HG03442 (cell line): Measurements from ENCODE around the gene CD4.

Source experiments
- ATAC-seq: cut with Tn5 transposase; IDR thresholded peaks from one replicate; pipeline ENCODE4 v1.9.1; 2021; ENCODE audit warnings: mild to moderate bottlenecking, moderate library complexity; ENCODE audit not compliant: unreplicated experiment

The CD4 gene

DNA sequence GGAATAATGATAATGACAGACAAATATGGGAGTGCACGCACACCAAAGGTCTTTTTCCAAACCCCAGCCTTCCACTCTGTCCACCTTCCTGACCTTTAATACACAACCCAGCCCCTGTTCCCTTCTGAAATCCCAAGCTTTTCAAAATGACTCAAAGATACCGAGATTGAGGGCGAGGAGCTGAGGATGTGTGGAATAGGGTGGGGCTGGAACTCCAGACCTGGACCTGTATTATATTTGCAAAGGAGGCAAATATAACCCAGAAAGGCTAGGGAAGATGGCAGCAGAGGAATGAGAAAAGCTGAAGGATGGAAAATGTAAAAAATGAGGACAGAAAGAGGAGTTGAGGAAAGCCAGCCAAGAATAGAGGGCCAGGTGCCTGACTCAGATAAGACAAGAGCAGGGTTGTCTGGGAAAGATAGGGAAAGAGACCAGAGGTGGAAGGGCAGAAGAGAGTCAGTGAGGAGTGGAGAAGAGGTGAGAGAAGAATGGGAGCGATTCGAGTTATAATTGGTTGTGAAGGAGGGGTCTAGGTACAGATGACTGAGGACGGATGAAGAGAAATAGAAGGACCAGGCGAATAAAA, 24.2 kb upstream of the CD4 start:
- no peak for ATAC-seq

GRCh38 chr12:6765634-6766581, 23.4 kb upstream of the CD4 start, which contains the start of gene PTMS:
Gene PTMS, plus strand, starts transcription at chr12:6766363. Its CDS starts 343 bp downstream, at chr12:6766706.
- peak; percentile 8 for ATAC-seq

- peak; percentile 49 for ATAC-seq
These were observed 22.5 kb upstream of the CD4 start for GRCh38 chr12:6766651-6767349.

- ATAC-seq = no peak
These were observed 21.7 kb upstream of the CD4 start for GRCh38 chr12:6767353-6768319.

DNA sequence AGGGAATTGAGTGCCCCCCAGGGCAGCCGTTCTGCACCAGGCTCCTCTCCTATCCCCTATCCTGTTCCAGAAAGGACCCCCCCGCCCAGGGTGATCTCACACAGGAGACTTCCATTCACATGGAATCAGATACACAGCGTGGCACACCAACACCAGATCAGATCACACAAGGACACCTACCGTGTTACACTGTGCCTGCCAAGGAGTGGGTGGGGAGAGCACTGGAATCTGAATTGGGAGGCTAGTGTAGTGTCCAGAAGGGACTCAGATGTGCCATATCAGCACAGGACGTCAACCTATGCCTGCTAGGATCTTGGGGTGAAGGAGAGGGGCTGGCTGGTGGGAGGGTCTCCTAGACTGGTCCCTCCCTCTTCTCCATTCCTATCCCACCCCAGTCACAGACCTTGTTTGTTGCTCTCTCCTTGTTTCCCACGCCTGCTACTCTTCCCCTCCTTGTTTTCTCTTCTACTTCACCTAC, 20.9 kb upstream of the CD4 start:
- no peak for ATAC-seq

DNA sequence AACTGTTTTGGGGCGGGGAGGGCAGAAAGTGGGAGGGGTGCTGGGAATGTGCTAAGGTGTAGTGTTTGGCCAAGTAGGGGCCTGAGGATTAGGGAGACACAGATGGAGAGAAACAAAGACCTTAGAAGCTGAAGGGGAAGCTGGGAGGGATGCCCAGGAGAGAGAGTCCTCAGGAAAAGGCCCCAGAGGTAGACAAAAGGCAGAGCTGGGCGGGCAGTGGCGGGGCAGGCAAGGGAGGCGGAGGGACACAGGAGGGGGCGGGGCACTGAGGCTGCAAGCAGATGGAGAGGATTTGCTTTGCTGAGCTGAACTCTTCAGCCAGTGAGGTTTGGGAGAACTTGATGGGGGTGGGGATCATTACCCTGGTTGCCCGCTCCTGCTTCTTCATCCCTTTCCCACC, 20.3 kb upstream of the CD4 start:
- ATAC-seq = no peak

DNA sequence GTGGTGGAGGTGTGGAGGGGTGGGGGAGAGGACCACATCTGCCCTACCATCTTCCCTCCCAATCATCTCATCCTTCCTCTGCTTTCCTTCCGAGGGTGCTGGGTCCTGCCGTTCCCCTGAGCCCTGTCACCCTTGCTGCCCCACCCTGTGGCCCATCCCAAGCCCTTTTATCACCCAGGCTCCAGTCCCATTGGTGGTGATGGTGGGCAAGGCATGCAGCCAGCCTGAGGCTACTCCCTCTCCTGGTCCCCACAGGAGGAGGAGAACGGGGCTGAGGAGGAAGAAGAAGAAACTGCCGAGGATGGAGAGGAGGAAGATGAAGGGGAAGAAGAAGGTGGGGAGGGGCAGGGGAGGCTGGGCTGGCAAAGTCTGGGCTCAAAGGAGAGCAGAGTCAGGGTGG, 19.7 kb upstream of the CD4 start:
- ATAC-seq = no peak

DNA sequence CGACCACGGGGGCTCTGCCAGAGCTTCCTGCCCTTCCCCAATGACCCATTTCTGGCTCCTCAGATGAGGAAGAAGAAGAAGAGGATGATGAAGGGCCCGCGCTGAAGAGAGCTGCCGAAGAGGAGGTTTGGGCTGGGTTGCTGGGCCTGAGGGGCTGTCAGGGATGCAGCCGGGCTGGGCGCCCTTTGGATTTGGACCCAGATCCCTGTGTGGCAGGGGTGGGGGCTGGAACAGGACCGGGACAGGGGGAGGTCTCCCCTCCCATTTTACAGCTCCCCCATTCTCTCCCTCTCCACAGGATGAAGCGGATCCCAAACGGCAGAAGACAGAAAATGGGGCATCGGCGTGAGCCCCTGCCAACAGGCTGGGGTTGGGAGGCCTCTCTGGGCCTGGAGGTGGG, 19.2 kb upstream of the CD4 start:
- ATAC-seq = no peak

DNA sequence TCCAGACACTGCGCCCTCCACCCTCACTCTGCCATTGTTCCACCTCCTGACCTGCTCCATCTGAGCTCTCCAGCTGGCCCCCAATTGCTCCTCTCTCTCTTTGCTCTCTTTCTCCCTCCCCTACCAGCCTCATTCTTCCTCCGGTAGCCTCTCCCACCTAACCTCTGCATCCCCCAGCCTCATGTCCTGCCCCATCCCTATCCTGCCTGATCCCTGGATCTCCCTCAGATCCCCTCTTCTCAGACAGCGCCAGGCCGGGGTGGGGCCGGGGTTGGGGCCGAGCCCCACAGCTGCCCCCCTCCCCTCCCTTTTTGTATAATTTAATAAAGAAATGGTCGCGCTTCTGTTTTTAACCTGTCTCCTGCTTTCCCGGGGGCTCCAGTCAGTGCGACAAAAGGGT, 18.7 kb upstream of the CD4 start:
- no peak for ATAC-seq

GRCh38 chr12:6771091-6771495, 18.2 kb upstream of the CD4 start:
- no peak for ATAC-seq

- ATAC-seq = no peak
These were observed 17.6 kb upstream of the CD4 start for GRCh38 chr12:6771509-6772330.

- ATAC-seq = no peak
These were observed 17.0 kb upstream of the CD4 start, which contains the start of gene LAG3 for GRCh38 chr12:6772331-6772695. Gene LAG3, plus strand, starts transcription at chr12:6772520. Its CDS starts 333 bp downstream, at chr12:6772853.

- ATAC-seq = no peak
These were observed 16.4 kb upstream of the CD4 start for GRCh38 chr12:6772726-6773589.

- ATAC-seq = no peak
These were observed 15.6 kb upstream of the CD4 start for GRCh38 chr12:6773590-6774351.

DNA sequence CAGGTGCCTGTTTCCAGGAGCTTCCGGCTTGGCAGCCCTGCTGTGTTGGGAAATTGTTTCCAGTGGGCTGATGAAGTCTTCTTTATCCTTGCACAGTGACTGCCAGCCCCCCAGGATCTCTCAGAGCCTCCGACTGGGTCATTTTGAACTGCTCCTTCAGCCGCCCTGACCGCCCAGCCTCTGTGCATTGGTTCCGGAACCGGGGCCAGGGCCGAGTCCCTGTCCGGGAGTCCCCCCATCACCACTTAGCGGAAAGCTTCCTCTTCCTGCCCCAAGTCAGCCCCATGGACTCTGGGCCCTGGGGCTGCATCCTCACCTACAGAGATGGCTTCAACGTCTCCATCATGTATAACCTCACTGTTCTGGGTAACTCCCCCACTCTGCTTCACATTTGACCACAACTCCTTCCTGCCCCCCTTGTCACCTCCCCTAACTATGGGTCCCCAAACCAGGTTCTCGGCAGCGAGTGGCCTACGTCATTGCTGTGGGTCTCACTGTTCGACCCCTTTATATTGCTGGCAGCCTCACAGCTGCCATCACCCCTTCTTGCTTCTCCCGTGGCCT, 14.7 kb upstream of the CD4 start:
- no peak for ATAC-seq

- ATAC-seq = no peak
These were observed 13.8 kb upstream of the CD4 start for GRCh38 chr12:6775185-6776174.
